Spleen (tissue), 7 donors: ENCODE results near the gene ATF6.

Experiments
- POLR2A ChIP-seq, 3 donors: fragments of 450-650 bp; IDR thresholded peaks; one replicate each; pipeline ENCODE4 v1.5.1; 2017; ENCODE audit warnings: antibody characterized with exemption in 3 of 3, mild to moderate bottlenecking in 1 of 3
- POLR2AphosphoS5 ChIP-seq, 3 donors: sonication (generic); formaldehyde crosslinking; IDR thresholded peaks; one replicate each; pipeline ENCODE4 v1.5.1; 2017; ENCODE audit warnings: antibody characterized with exemption in 3 of 3
- TF ChIP-seq, protein P1 (sequence below), 11 experiments: fragments of 200-600 bp in 7 of 11; fragments of 450-650 bp in 4 of 11; sonication (generic) in 4 of 11; IDR thresholded peaks in 8 of 11; conservative IDR thresholded peaks in 3 of 11; 1 replicate in 7 of 11; 2 replicates in 4 of 11; pipeline versions ENCODE4 v1.4.0 to v1.8.0; 2016 to 2021; ENCODE audit warnings: antibody characterized with exemption in 11 of 11, inconsistent platforms in 4 of 11, mild to moderate bottlenecking in 1 of 11
- donor health status: DM: no; HTN: no; CAD: no; lungs with moderate emphysema.
- donor health status: DM: no; HTN: no; CAD: no.
- donor health status: DM: no; HTN: no; CAD: no.

DNA sequence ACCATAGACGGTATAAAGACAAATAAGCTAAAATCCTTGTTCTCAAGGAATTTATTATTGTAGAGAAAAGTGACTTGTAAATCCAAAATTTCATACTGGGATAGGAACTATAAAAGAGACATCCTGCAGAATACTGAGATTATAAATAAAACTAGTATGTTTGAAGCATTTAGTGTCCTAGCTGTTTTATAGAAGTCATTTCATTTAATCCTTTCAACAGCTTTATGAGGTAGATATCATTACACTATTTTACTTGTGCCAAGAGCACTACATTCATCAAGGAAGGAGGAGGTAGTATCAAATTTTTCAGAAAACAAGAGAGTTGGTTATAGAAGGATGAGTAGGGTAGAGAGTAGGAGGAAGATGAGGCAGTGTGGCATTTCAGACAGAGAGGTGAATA is 119.6 kb downstream of the ATF6 start:
- TF ChIP-seq POLR2A (IDR thresholded peaks at IDR 0.05) = no peak
- TF ChIP-seq, protein P1, sequence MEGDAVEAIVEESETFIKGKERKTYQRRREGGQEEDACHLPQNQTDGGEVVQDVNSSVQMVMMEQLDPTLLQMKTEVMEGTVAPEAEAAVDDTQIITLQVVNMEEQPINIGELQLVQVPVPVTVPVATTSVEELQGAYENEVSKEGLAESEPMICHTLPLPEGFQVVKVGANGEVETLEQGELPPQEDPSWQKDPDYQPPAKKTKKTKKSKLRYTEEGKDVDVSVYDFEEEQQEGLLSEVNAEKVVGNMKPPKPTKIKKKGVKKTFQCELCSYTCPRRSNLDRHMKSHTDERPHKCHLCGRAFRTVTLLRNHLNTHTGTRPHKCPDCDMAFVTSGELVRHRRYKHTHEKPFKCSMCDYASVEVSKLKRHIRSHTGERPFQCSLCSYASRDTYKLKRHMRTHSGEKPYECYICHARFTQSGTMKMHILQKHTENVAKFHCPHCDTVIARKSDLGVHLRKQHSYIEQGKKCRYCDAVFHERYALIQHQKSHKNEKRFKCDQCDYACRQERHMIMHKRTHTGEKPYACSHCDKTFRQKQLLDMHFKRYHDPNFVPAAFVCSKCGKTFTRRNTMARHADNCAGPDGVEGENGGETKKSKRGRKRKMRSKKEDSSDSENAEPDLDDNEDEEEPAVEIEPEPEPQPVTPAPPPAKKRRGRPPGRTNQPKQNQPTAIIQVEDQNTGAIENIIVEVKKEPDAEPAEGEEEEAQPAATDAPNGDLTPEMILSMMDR (IDR thresholded peaks at IDR 0.05 in 8 of 11, conservative IDR thresholded peaks at IDR 0.05 in 3 of 11) = no peak
- no peak for TF ChIP-seq POLR2AphosphoS5 (IDR thresholded peaks at IDR 0.05)
